HG02763 (cell line): Measurements from ENCODE around the gene SAMD14.
"Not testable (repeated sequence)": the region's sequence is repeated elsewhere in the genome, so short reads cannot be mapped to it uniquely, and the experiment has no call there.

Experiments
- ATAC-seq: cut with Tn5 transposase; IDR thresholded peaks from one replicate; pipeline ENCODE4 v1.9.1; 2021; ENCODE audit warnings: mild to moderate bottlenecking, moderate library complexity; ENCODE audit not compliant: unreplicated experiment

Gene SAMD14

DNA sequence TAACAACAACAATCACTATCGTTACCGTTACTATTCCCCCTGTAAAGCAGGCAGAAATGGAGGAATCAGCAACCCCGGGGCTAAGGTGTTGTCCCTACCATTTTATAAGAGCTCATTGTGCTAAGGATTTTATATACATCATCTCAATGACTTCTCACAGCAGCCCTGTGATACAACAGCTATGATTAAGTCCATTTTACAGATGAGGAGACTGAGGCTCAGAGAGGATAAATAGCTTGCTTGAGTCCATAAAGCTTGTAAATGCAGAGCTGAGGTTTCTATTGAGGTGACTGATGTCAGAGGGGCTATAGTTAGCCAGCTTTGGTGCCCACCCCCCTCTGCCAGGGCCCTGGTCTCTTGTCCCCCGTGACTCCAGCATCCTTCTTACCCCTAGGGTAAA, 51.5 kb downstream of the SAMD14 start:
- no peak for ATAC-seq

DNA sequence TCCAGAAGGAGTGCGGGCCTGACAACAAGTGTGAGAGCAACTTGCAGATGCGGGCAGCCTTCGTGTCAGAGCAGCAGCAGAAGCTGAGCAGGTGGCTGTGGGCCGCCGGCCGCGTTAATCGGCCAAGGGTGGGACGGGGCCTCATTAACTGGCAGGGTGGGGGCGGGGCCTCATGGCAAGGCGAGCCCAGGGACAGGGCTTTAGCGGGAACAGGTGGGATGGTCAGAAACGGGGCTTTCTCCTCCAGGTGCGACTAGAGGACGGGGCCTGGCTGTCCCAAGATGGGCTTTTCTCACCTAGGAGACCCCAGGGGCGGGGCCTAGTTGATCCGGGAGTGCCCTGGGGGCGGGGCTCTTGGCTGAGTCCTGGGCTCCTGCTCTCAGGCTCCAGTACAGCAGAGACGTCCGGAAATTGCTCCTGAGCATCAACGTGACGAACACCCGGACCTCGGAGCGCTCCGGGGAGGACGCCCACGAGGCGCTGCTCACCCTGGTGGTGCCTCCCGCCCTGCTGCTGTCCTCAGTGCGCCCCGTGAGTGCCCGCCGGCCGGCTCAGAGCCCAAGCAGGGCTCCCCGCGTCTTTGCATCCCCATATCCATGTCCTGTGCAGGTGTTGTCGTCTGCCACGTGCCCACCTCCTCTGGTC, 53.2 kb downstream of the SAMD14 start:
- ATAC-seq, result no peak

GRCh38 chr17:50076221-50076590, 53.8 kb downstream of the SAMD14 start:
- no peak for ATAC-seq

GRCh38 chr17:50075446-50076032, 54.4 kb downstream of the SAMD14 start:
- ATAC-seq, result no peak

DNA sequence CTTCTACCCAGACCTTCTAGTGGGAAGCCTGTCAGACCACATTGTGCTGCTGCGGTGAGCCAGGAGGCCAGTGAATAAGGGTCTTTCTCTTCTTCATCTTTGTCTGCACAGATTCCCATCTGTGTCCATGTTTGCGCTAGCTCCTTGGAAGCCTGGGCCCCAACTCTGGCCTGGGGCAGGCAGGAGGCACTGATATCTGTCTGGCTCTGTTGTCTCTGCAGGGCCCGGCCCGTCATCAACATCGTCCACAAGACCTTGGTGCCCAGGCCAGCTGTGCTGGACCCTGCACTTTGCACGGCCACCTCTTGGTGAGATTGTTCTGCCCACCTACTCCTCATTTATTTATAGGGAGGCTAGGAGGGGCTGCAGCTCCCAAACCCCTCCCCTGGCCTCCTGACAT, 55.7 kb downstream of the SAMD14 start:
- no peak for ATAC-seq

DNA sequence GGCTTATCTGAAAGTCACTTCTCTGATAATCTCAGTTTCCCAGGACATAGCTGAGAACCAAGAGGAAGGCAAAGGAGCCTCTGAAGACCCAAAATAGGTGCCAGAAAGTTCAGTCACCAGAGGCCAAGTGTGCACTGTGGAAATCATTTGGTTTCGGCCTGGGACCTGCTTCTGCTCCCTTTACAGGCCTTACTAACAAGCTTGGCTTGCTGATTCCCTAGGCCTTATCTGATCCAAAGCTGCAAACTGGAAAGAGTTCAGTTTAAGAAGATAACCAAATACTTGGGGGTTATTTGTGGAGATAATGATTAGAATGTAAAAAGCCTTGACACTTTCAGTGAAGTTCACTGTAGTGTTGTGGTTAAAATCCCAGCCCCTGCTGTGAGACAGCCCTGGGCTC, 57.0 kb downstream of the SAMD14 start:
- ATAC-seq, result no peak

GRCh38 chr17:50072130-50072529, 57.8 kb downstream of the SAMD14 start:
- no peak for ATAC-seq

GRCh38 chr17:50071692-50072091, 58.3 kb downstream of the SAMD14 start:
- no peak for ATAC-seq

DNA sequence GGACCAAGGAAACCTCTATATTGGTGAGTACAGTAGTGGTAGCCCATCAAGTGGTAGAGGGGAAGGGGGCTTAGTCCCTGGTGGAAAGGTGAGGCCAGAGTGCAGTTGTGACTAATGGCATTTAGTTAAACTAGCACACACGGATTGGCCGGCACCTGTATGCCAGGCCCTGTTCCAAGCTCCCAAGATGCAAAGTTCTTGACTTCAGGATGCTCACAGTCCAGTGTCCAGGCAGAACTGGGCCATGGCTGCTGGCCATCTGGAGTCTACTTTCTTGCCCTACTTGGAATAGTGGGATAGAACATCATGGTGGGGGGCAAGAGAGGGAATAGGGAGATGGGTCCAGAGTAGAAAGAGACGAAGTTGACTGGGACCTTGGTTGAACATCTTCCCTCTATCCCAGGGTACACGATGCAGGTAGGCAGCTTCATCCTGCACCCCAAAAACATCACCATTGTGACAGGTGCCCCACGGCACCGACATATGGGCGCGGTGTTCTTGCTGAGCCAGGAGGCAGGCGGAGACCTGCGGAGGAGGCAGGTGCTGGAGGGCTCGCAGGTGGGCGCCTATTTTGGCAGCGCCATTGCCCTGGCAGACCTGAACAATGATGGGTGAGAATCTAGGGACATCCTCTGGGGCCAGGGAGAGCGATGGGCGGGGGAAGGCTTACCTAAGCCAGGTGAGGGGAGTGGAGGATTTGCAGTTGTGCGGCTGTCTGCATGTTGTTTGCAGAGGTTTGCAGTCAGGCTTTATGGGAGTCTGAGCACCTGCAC, 58.9 kb downstream of the SAMD14 start:
- no peak for ATAC-seq

GRCh38 chr17:50067996-50068395, 62.0 kb downstream of the SAMD14 start:
- no peak for ATAC-seq

- ATAC-seq, result no peak
These were observed 63.0 kb downstream of the SAMD14 start for GRCh38 chr17:50066995-50067394.

- ATAC-seq, result no peak
These were observed 64.9 kb downstream of the SAMD14 start for GRCh38 chr17:50065056-50065455.

DNA sequence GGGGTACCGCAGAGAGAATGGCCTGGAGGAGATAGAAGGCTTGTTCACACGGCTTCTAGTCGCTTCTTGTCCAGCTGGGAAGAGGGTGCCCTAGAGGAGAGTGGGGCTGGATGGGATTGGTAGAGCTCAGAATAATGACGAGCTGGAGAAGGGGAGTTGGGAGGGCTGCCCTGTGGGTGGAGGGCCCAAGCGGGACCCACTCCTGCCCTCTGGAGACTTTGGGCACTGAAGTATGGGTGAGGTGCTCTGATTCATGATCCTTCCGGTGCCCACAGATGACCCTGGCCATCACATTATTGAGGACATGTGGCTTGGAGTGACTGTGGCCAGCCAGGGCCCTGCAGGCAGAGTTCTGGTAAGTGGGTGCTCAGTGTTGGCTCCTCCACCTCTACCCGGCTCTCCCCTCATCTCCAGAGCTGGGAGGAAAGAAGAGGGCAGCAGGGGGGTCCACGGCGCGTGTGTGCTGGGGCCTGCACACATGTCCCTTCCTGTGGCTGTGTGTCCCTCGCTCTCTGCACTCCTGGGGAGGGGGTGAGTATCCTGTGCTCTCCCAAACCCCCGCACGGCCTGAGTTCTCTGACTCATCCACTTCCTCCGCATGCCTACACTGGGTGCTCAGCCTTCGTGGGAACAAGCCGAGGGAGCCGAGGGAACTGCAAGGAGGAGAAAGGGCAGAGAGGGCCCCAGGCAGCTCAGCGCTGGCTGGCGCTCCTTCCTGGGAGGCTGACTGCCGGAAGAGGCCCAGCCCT, 65.5 kb downstream of the SAMD14 start:
- no peak for ATAC-seq

DNA sequence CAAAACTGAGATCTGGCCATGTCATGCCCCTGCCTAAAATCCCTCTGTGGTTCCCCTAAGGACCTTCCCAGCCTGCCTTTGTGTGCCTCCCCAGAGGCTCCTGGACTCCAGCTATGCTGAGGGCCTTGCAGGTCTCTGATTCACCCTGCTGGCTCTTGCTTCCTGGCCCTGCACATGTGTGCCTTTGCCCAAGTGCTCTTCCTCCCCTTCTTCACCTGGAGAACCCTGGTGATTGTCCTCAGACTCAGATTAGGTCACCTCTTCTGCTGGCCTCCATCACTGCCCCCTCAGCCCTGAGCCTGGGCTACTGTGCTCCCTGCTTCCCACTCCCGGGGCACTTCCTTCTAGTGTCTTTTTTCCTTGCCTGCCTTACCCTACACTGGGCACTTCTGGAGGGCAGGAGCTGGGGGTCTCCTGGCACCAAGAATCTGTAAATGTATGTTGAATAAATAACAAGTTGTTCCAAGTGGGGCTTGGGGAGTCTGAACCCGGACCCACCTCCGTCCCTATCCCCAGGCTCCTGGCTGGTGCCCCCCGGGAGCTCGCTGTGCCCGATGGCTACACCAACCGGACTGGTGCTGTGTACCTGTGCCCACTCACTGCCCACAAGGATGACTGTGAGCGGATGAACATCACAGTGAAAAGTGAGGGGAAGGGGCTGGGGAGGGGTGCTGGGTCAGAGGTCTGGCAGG, 66.3 kb downstream of the SAMD14 start:
- ATAC-seq, result no peak

DNA sequence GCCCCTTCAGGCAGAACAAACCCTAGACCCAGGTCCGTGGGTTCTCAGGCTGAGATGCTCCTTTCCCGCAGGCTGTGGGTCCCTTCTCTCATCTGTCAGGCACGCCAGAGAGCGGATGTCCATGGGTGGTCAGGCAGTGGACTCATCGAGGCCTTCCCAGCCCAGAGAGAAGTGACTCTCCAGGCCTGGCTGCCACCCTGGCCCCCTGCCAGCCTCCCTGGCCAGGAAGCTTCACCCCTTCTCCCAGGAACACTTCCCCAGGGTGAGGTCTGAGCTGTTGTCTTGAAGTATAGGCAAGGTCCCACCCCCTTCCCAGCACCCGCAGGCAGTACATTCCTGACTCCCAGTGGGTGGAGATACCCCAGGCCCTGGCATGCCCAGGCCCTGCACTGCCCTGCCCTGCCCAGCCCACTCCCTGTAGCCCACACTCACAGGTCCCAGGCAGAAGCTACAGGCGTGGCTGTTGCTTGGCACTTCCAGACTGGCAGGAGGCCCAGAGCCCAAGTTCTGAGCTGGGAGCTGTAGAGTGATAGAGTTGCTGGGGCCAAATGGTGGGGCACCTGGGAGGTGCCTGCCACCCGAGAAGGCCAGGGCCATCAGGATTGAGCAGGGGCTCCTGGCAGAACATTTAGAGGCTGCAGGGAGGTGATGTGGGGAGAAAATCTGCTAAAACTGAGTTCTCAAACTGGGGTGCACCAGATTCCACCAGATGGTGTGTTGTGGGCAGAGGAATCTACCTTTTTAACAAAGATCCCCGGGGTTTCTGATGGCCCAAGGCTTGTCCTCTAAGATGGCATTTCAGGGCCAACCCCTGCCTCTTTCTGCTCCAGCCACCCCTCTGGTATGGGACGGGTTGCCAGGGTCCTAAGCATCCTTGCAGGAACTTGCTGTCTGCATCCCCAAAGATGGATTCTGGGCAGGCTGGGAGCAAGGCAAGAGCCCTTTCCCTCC, 67.4 kb downstream of the SAMD14 start:
- no peak for ATAC-seq

- not testable (repeated sequence) for ATAC-seq
These were observed 68.3 kb downstream of the SAMD14 start for GRCh38 chr17:50061713-50062045.

GRCh38 chr17:50060951-50061712, 68.8 kb downstream of the SAMD14 start:
- ATAC-seq, result no peak
